Caco-2 (cell line): Measurements from ENCODE around the gene CDC42BPG. TPM values are rescaled to one million over a fixed set of nuclear protein-coding genes. Genes with fewer than 3 reads are reported as not detected.
A peak's percentile ranks its signal among the peaks of the same experiment; 100 is the strongest.

ENCODE experiments used
- BruUV-seq: library from RNA; stranded (reverse); fragments of 400-500 nt; replicated peaks from 2 replicates; lab custom pipeline; 2021; lab: Mats Ljungman, UMichigan
- CTCF ChIA-PET: fragments of 300-600 bp; sonication (Branson Sonifier 250); formaldehyde crosslinking; loops from one replicate; lab custom pipeline; 2022; ENCODE audit warnings: antibody characterized with exemption; lab: Charles Lee
- POLR2A ChIA-PET: fragments of 300-600 bp; sonication (Branson Sonifier 250); formaldehyde crosslinking; loops from one replicate; lab custom pipeline; 2022; ENCODE audit warnings: antibody characterized with exemption; lab: Charles Lee
- DNase-seq, 2 experiments: peaks; one replicate each; pipeline versions ENCODE4 v3.0.0 to v3.0.0-alpha.2; 2020 to 2022
- H3K27me3 ChIP-seq: replicated peaks from 2 replicates; pipeline ENCODE4 v1.6.0; 2011; ENCODE audit warnings: low read length; ENCODE audit not compliant: control insufficient read depth, insufficient read depth
- H3K36me3 ChIP-seq: 2 replicates; pipeline ENCODE4 v1.5.1; 2011; ENCODE audit warnings: low read length; ENCODE audit not compliant: control insufficient read depth, insufficient read depth
- H3K4me1 ChIP-seq: fragments of 250-450 bp; sonication (Bioruptor Pico); 2 replicates; pipeline ENCODE4 v1.5.1; 2020; ENCODE audit warnings: mild to moderate bottlenecking
- H3K4me3 ChIP-seq: 2 replicates; pipeline ENCODE4 v1.5.1; 2011; ENCODE audit warnings: low read depth, mild to moderate bottlenecking, control low read depth, low read length
- H3K9me3 ChIP-seq: fragments of 250-450 bp; sonication (Bioruptor Pico); 2 replicates; pipeline ENCODE4 v1.5.1; 2020; ENCODE audit warnings: mild to moderate bottlenecking, moderate library complexity
- H3K27ac Mint-ChIP-seq: one replicate; pipeline ENCODE4 v1.8.0; 2022; ENCODE audit warnings: mixed read lengths; ENCODE audit not compliant: unreplicated experiment
- H3K27me3 Mint-ChIP-seq: one replicate; pipeline ENCODE4 v1.8.0; 2022; ENCODE audit warnings: mixed read lengths; ENCODE audit not compliant: insufficient read depth, unreplicated experiment
- H3K36me3 Mint-ChIP-seq: one replicate; pipeline ENCODE4 v1.8.0; 2022; ENCODE audit warnings: mild to moderate bottlenecking, mixed read lengths; ENCODE audit not compliant: insufficient read depth, unreplicated experiment
- H3K4me1 Mint-ChIP-seq: one replicate; pipeline ENCODE4 v1.8.0; 2022; ENCODE audit warnings: low read depth, mixed read lengths; ENCODE audit not compliant: unreplicated experiment
- H3K4me3 Mint-ChIP-seq: one replicate; pipeline ENCODE4 v1.8.0; 2022; ENCODE audit warnings: mild to moderate bottlenecking, moderate library complexity, mixed read lengths; ENCODE audit not compliant: unreplicated experiment
- H3K9me3 Mint-ChIP-seq: one replicate; pipeline ENCODE4 v1.8.0; 2022; ENCODE audit warnings: mixed read lengths; ENCODE audit not compliant: unreplicated experiment
- CTCF ChIP-seq, 2 experiments: fragments of 200-600 bp in 1 of 2; IDR thresholded peaks; 1 replicate in 1 of 2; 2 replicates in 1 of 2; pipeline versions ENCODE4 v1.5.1 to v1.8.0; 2011 to 2022; ENCODE audit warnings: antibody characterized with exemption in 1 of 2, control low read depth in 1 of 2, inconsistent platforms in 1 of 2, low read depth in 1 of 2, low read length in 1 of 2, mild to moderate bottlenecking in 1 of 2, moderate library complexity in 1 of 2; ENCODE audit not compliant: insufficient read depth in 1 of 2, severe bottlenecking in 1 of 2, unreplicated experiment in 1 of 2
- intact Hi-C: fragments of 100-400 bp; cut with micrococcal nuclease; formaldehyde crosslinking; loops from one replicate; pipeline ENCODE4 v1.10.0; 2022; ENCODE audit not compliant: unreplicated experiment
- total RNA-seq: library from RNA; stranded (reverse); gene quantifications from 2 replicates; pipeline ENCODE4 v1.2.3, GENCODE V29; 2022

Gene CDC42BPG
- total RNA-seq, 1 experiment from 2014 or later = 29.1 TPM

- intact Hi-C loops = loop anchor here (2.0 kb wide), 2 partner anchors 18 to 124 kb away; no protein-coding TSS in a partner anchor
- BruUV-seq = no TSS peak
- no peak overlapping the region for H3K4me3 ChIP-seq
- H3K36me3 Mint-ChIP-seq = peaks cover 60% of the 10 kb centered on the region
- no peak for TF ChIP-seq CTCF (IDR thresholded peaks at IDR 0.05; ENCODE audit: insufficient read depth in 1 of 2, low read depth in 1 of 2, low read length in 1 of 2, severe bottlenecking in 1 of 2, unreplicated experiment in 1 of 2)
- no peaks in the 10 kb centered on the region for H3K27me3 ChIP-seq
- no peaks in the 10 kb centered on the region for H3K9me3 Mint-ChIP-seq
- CTCF ChIA-PET = interaction anchor here (0.5 to 5.0 kb wide), 25 partner anchors 9 to 617 kb away, joined by 3 to 51 read pairs (median 5); partner anchors contain the start of genes ARL2, CDC42BPG, EHD1 and PPP2R5B
- H3K4me3 Mint-ChIP-seq = peak overlapping the region; percentile 62
- H3K4me1 Mint-ChIP-seq = peaks cover 55% of the 10 kb centered on the region
- no peak for DNase-seq
- peak overlapping the region; percentile 82 for H3K27ac Mint-ChIP-seq
- no peaks in the 10 kb centered on the region for H3K27me3 Mint-ChIP-seq
- H3K9me3 ChIP-seq = no peaks in the 10 kb centered on the region
- POLR2A ChIA-PET = interaction anchor here (1.1 to 2.5 kb wide), 2 partner anchors 10 to 110 kb away, joined by 3 to 21 read pairs; partner anchors contain the start of genes EHD1 and SF1
- H3K36me3 ChIP-seq = peaks cover 12% of the 10 kb centered on the region
- peaks cover 78% of the 10 kb centered on the region for H3K4me1 ChIP-seq
These were observed 43.9 kb upstream of the CDC42BPG start for GRCh38 chr11:64888406-64888728.

GRCh38 chr11:64887757-64888405 lies 43.4 kb upstream of the CDC42BPG start:
- H3K4me3 ChIP-seq = no peak overlapping the region

More at GRCh38 chr11:64887757-64888405, 43.4 kb upstream of the CDC42BPG start:
- Histone ChIP-seq H3K27me3 (no peaks in the 10 kb centered on the region), H3K4me1 (peaks cover 78% of the 10 kb centered on the region), H3K36me3 (peaks cover 12% of the 10 kb centered on the region), H3K9me3 (no peaks in the 10 kb centered on the region)
- no peaks in the 10 kb centered on the region for H3K27me3 Mint-ChIP-seq
- TF ChIP-seq CTCF (IDR thresholded peaks at IDR 0.05; ENCODE audit: insufficient read depth in 1 of 2, low read depth in 1 of 2, low read length in 1 of 2, severe bottlenecking in 1 of 2, unreplicated experiment in 1 of 2) = peak; percentile 94 to 95
- peak; percentile 85 to 87 for DNase-seq
- H3K36me3 Mint-ChIP-seq = peaks cover 56% of the 10 kb centered on the region
- ChIA-PET POLR2A (interaction anchor here (1.1 to 2.5 kb wide), 2 partner anchors 10 to 109 kb away, joined by 3 to 21 read pairs; partner anchors contain the start of genes EHD1 and SF1), CTCF (interaction anchor here (0.5 to 5.0 kb wide), 19 partner anchors 9 to 616 kb away, joined by 3 to 51 read pairs (median 5); partner anchors contain the start of genes ARL2, CDC42BPG, EHD1 and PPP2R5B)
- peak overlapping the region; percentile 82 for H3K27ac Mint-ChIP-seq
- H3K4me3 Mint-ChIP-seq = peak overlapping the region; percentile 62
- H3K4me1 Mint-ChIP-seq = peaks cover 55% of the 10 kb centered on the region
- no peaks in the 10 kb centered on the region for H3K9me3 Mint-ChIP-seq
- BruUV-seq = no TSS peak
- intact Hi-C loops = loop anchor here (2.0 kb wide), 2 partner anchors 17 to 125 kb away; no protein-coding TSS in a partner anchor
